Measurements from ENCODE around the gene IKZF4.
A peak's percentile ranks its signal among the peaks of the same experiment; 100 is the strongest.
"Not testable (repeated sequence)": the region's sequence is repeated elsewhere in the genome, so short reads cannot be mapped to it uniquely, and the experiment has no call there.

Gene IKZF4

DNA sequence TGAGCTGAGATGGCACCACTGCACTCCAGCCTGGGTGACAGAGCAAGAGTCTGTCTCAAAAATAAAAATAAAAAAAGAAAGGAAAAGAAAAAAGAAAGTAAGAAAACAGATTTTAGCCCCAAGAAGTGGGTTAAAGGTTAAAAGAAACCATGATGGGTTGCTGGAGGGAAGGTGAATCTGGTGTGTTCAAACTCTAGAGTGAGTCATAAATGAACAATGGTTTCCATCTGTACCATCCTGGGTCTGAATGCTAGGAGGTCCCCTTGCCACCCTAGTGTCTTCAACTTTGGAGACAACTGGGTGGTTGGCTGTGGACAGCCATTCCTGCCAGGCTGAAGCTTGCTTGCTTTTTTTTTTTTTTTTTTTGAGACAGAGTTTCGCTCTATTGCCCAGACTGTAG, 19.3 kb downstream of the IKZF4 start:
- DNase-seq (ENCODE audit: low read depth), result no peak

GRCh38 chr12:56040963-56041551, 20.2 kb downstream of the IKZF4 start:
- DNase-seq (ENCODE audit: low read depth), result no peak

DNA sequence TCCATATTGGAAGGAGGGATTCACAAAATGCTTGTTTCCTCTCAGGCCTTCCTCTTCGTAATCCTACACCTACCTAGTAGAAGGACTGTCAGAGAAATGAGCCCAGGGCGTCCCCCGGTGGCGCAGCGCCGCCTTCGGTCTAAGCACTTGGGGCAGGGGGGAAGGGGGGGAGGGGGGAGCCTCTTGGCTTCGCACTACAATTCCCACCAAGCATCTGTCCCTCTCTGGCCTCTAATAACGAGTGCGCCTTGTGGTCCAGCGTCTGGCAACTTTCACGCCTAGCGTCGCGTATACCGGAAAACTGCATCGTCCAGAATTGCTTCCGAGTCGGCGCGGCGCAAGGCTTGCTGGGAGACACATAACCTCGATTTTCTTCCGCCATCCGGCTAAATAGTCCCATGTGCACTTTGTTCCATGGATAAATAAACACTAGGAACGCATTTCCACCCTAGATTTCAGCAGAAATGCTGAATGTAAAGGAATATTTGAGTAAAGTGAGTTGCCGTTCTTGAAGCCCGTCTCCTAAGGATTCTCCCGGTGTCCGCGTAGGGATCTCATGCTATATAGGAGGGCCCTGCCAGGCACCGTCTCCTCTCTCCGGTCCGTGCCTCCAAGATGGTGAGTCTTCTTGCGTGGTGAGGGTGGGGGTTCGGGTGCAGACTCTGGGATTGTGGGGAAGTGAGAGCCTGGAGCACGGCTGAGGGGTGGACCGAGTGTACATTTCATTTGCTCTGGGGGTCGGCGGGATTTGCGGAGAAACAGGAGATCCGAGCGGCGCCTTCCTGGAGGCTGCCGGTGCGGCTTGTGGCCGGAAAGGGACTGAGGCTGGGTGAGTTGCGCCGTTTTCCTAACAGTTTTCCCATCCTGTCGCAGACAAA, 20.9 kb downstream of the IKZF4 start, which contains the start of gene RPS26:
Gene RPS26 (plus strand): TSS at position 367 of the 878 bp plus-strand sequence. CDS start 249 bp downstream, at position 616.
- peak; percentile 99 for DNase-seq (ENCODE audit: low read depth)

GRCh38 chr12:56042430-56042813, 21.6 kb downstream of the IKZF4 start:
- DNase-seq (ENCODE audit: low read depth), result not testable (repeated sequence)

DNA sequence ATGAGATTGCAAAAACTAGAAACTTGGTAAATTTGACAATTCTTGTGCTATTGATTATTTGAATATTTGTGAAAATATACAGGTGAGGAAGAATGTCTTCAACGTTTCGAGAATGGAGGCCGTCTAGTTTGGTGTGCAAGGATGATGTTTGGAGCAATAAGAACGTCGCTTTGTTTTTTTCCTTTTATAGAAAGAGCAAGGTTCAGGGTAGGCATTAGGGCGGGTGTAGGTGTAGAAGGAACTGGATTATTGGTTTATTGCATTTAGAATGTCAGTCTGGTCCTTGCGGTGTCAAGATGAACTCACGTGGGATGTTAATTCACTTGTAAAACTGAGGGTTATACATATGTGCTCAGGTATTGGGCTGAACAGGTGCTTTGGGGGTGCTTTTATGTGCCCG, 22.0 kb downstream of the IKZF4 start:
- no peak for DNase-seq (ENCODE audit: low read depth)

DNA sequence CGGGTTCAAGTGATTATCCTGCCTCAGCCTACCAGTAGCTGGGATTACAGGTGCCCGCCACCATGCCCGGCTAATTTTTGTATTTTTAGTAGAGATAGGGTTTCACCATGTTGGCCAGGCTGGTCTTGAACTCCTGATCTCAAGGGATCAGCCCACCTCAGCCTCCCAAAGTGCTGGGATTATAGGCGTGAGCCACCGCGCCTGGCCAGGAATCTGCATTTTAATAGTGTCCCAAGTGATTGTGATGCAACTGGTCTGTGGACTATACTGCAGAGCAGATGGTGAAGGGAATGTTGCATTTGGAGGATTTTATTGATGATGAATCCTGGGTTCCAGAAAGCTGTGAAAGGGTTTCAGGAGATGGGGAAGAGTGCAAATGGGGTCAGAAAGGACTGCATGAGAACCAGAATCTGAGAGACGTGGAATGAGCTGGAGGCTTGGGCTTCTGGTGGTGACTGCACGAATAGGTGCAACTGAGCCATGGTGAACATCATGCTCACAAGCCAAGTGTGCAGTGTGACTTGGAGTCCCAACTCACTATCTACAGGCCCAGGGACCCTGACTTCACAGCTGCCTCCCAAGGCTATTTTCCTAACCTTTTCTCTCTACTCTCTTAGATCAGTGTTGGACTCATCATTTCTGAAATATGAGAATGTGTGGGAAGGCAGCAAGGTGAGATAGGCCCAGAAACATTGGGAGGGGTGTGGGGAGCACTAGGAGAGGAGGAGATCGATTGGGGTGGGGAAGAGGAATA, 25.4 kb downstream of the IKZF4 start:
- no peak for DNase-seq (ENCODE audit: low read depth)

GRCh38 chr12:56053407-56053893, 32.6 kb downstream of the IKZF4 start:
- no peak for DNase-seq (ENCODE audit: low read depth)

- DNase-seq (ENCODE audit: low read depth), result not testable (repeated sequence)
These were observed 39.1 kb downstream of the IKZF4 start for GRCh38 chr12:56059964-56060363.

DNA sequence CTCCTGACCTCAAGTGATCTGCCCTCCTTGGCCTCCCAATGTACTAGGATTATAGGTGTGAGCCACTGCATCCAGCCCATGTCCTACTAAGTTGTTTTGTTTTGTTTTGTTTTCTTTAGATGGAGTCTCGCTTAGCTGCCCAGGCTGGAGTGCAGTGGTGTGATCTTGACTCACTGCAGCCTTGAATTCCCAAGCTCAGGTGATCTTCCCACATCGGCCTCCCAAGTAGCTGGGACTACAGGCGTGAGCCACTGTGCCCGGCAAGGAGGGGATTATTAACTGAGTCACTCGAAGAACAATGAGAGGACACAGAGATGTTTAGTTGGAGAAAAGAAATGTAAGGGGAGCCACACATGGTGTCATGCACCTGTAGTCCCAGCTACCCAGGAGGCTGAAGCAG, 41.1 kb downstream of the IKZF4 start:
- no peak for DNase-seq (ENCODE audit: low read depth)

DNA sequence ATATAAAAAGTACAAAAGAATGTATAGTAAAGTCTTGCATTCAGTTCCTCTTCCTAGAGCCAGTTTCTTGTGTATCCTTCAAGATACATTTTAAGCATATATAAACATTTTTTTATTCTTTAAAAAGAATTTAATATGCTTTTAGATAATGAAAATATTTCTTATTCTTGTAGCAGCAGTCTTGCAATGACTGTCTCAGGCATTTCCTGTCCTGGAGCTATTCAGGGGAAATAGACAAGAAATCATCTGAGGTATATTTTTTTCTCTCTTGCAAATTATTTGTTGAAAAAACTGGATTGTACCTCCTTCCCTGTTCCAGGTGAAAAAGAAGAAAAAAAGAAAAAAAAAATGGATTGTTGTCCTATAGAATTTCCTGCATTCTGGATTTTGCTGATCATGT, 42.2 kb downstream of the IKZF4 start:
- DNase-seq (ENCODE audit: low read depth), result no peak

DNA sequence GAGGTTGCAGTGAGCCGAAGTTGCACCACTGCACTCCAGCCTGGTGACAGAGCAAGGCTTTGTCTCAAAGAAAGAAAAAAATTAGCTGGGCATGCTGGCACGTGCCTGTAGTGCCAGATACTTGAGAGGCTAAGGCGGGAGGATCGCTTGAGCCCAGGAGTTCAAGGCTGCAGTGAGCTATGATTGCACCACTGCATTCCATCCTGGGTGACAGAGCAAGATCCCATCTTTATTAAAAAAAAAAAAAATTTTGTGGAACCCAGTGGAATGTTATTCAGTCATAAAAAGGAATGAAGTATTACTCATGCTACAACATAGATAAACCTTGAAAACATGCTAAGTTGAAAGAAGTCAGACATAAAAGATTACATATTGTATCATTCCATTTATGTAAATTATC, 50.8 kb downstream of the IKZF4 start:
- DNase-seq (ENCODE audit: low read depth), result peak; percentile 5

GRCh38 chr12:56074396-56074795, 53.6 kb downstream of the IKZF4 start:
- no peak for DNase-seq (ENCODE audit: low read depth)

DNA sequence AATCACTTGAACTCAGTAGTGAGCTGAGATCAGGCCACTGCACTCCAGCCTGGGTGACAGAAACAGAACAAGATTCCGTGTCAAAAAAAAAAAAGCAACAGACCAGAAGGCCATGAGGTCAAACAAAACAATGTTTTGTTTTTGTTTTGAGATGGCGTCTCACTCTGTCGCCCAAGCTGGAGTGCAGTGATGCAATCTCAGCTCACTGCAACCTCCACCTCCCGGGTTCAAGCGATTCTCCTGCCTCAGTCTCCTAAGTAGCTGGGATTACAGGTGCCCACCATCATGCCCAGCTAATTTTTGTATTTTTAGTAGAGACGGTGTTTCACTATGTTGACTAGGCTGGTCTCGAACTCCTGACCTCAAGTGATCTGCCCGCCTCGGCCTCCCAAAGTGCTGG, 57.1 kb downstream of the IKZF4 start:
- DNase-seq (ENCODE audit: low read depth), result not testable (repeated sequence)

GRCh38 chr12:56078427-56078826, 57.6 kb downstream of the IKZF4 start:
- DNase-seq (ENCODE audit: low read depth), result no peak

- DNase-seq (ENCODE audit: low read depth), result peak; percentile 71
These were observed 58.3 kb downstream of the IKZF4 start for GRCh38 chr12:56078931-56079722.

- peak; percentile 66 for DNase-seq (ENCODE audit: low read depth)
These were observed 59.1 kb downstream of the IKZF4 start, which contains the start of gene ERBB3 for GRCh38 chr12:56079723-56080555. ERBB3 (plus strand) TSS chr12:56080165; CDS start chr12:56080301, 136 bp downstream.

GRCh38 chr12:56080556-56081138, 59.8 kb downstream of the IKZF4 start:
- DNase-seq (ENCODE audit: low read depth), result no peak

- DNase-seq (ENCODE audit: low read depth), result no peak
These were observed 60.8 kb downstream of the IKZF4 start for GRCh38 chr12:56081393-56082347.

- no peak for DNase-seq (ENCODE audit: low read depth)
These were observed 61.5 kb downstream of the IKZF4 start for GRCh38 chr12:56082382-56082781.

Data from stromal cell of bone marrow (primary cell).